ENCODE results near the gene SLC13A4. TPM values are rescaled to one million over a fixed set of nuclear protein-coding genes. Genes with fewer than 3 reads are reported as not detected.
A peak's percentile ranks its signal among the peaks of the same experiment; 100 is the strongest.

Gene SLC13A4
- total and polyA plus RNA-seq, 2 donors (not counting 1 experiment from before 2014, with no cell fraction given), result 0.32 to 0.50 TPM

GRCh38 chr7:135755351-135755753, 27.4 kb upstream of the SLC13A4 start:
- no peak overlapping the region for H3K9ac ChIP-seq (ENCODE audit: insufficient read depth, low read length)
- no peaks in the 10 kb centered on the region for H3K9me3 ChIP-seq (ENCODE audit: control insufficient read depth, insufficient read depth, low read depth, low read length)
- no peaks in the 10 kb centered on the region for H3K36me3 ChIP-seq (ENCODE audit: control insufficient read depth, insufficient read depth, low read length)
- H3K4me3 ChIP-seq (replicated peaks in 1 of 4; ENCODE audit: control extremely low read depth in 1 of 4, insufficient read depth in 1 of 4, low read depth in 3 of 4, low read length in 4 of 4), result no peak overlapping the region
- H3K4me1 ChIP-seq (ENCODE audit: control insufficient read depth, extremely low read depth, insufficient read depth, low read length), result peaks cover 2% of the 10 kb centered on the region
- no peaks in the 10 kb centered on the region for H3K79me2 ChIP-seq (ENCODE audit: control insufficient read depth, insufficient read depth, low read length)
- H4K20me1 ChIP-seq (ENCODE audit: control insufficient read depth, extremely low read depth, insufficient read depth, low read length), result no peaks in the 10 kb centered on the region
- no peaks in the 10 kb centered on the region for H3K27me3 ChIP-seq (ENCODE audit: control insufficient read depth, insufficient read depth, low read length)
- H3K4me2 ChIP-seq (ENCODE audit: extremely low read depth, insufficient read depth, low read length), result no peak overlapping the region
- no peak overlapping the region for H2AFZ ChIP-seq (ENCODE audit: low read length)
- no peak for DNase-seq (ENCODE audit: low read depth in 2 of 2)
- TF ChIP-seq, protein P1, sequence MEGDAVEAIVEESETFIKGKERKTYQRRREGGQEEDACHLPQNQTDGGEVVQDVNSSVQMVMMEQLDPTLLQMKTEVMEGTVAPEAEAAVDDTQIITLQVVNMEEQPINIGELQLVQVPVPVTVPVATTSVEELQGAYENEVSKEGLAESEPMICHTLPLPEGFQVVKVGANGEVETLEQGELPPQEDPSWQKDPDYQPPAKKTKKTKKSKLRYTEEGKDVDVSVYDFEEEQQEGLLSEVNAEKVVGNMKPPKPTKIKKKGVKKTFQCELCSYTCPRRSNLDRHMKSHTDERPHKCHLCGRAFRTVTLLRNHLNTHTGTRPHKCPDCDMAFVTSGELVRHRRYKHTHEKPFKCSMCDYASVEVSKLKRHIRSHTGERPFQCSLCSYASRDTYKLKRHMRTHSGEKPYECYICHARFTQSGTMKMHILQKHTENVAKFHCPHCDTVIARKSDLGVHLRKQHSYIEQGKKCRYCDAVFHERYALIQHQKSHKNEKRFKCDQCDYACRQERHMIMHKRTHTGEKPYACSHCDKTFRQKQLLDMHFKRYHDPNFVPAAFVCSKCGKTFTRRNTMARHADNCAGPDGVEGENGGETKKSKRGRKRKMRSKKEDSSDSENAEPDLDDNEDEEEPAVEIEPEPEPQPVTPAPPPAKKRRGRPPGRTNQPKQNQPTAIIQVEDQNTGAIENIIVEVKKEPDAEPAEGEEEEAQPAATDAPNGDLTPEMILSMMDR (conservative IDR thresholded peaks at IDR 0.05 in 1 of 2, IDR thresholded peaks at IDR 0.05 in 1 of 2; ENCODE audit: low read depth in 1 of 2, low read length in 2 of 2), result no peak
- TF ChIP-seq EZH2 (IDR thresholded peaks at IDR 0.05; ENCODE audit: low read length, missing control alignments), result no peak
- no peak overlapping the region for H3K27ac ChIP-seq (ENCODE audit: insufficient read depth, low read length)

- Histone ChIP-seq H2AFZ (ENCODE audit: low read length) (no peak overlapping the region), H3K4me1 (ENCODE audit: control insufficient read depth, extremely low read depth, insufficient read depth, low read length) (peaks cover 4% of the 10 kb centered on the region), H4K20me1 (ENCODE audit: control insufficient read depth, extremely low read depth, insufficient read depth, low read length) (no peaks in the 10 kb centered on the region), H3K9ac (ENCODE audit: insufficient read depth, low read length) (no peak overlapping the region), H3K27me3 (ENCODE audit: control insufficient read depth, insufficient read depth, low read length) (no peaks in the 10 kb centered on the region), H3K36me3 (ENCODE audit: control insufficient read depth, insufficient read depth, low read length) (no peaks in the 10 kb centered on the region), H3K79me2 (ENCODE audit: control insufficient read depth, insufficient read depth, low read length) (no peaks in the 10 kb centered on the region), H3K4me2 (ENCODE audit: extremely low read depth, insufficient read depth, low read length) (no peak overlapping the region), H3K9me3 (ENCODE audit: control insufficient read depth, insufficient read depth, low read depth, low read length) (no peaks in the 10 kb centered on the region), H3K4me3 (replicated peaks in 1 of 4; ENCODE audit: control extremely low read depth in 1 of 4, insufficient read depth in 1 of 4, low read depth in 3 of 4, low read length in 4 of 4) (no peak overlapping the region), H3K27ac (ENCODE audit: insufficient read depth, low read length) (no peak overlapping the region)
- TF ChIP-seq EZH2 (IDR thresholded peaks at IDR 0.05; ENCODE audit: low read length, missing control alignments), result no peak
- TF ChIP-seq, protein P1 (conservative IDR thresholded peaks at IDR 0.05 in 1 of 2, IDR thresholded peaks at IDR 0.05 in 1 of 2; ENCODE audit: low read depth in 1 of 2, low read length in 2 of 2), result no peak
- no peak for DNase-seq (ENCODE audit: low read depth in 2 of 2)
Observed at GRCh38 chr7:135753616-135754413, 25.8 kb upstream of the SLC13A4 start.

DNA sequence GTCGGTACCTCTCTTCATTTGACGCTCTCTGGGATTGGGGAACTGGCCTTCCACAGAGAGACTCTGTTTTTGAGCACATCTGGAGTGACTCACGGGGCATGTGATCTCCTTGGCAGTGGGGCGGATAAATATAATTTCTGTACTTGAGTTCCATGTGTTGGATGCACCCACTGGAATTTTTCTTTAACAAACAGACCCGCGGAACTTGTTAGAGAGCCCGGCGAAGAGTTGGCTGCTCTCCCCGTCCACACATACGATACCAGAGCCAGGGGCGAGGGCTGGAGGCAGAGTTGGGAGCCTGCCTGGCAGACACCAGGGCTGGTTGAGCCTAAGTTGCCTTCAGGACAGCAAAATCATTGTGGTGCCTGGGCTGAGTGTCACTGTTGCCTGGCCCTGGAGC, 20.8 kb upstream of the SLC13A4 start, which contains the start of gene FAM180A:
Gene FAM180A (minus strand): TSS at position 44 of the 400 bp plus-strand sequence. CDS start 233 bp downstream, outside the sequence.
- H3K4me3 ChIP-seq (replicated peaks in 1 of 4; ENCODE audit: control extremely low read depth in 1 of 4, insufficient read depth in 1 of 4, low read depth in 3 of 4, low read length in 4 of 4), result peak within 1 kb of the TSS; percentile 31 to 86 (median 54)

More for the DNA sequence above, 20.8 kb upstream of the SLC13A4 start, which contains the start of gene FAM180A:
- Histone ChIP-seq H3K79me2 (ENCODE audit: control insufficient read depth, insufficient read depth, low read length) (peaks cover 23% of the 10 kb centered on the region), H3K36me3 (ENCODE audit: control insufficient read depth, insufficient read depth, low read length) (no peaks in the 10 kb centered on the region), H4K20me1 (ENCODE audit: control insufficient read depth, extremely low read depth, insufficient read depth, low read length) (no peaks in the 10 kb centered on the region), H3K9me3 (ENCODE audit: control insufficient read depth, insufficient read depth, low read depth, low read length) (no peaks in the 10 kb centered on the region), H3K9ac (ENCODE audit: insufficient read depth, low read length) (no peak within 1 kb of the TSS), H2AFZ (ENCODE audit: low read length) (peak within 1 kb of the TSS; percentile 34), H3K4me1 (ENCODE audit: control insufficient read depth, extremely low read depth, insufficient read depth, low read length) (peaks cover 11% of the 10 kb centered on the region), H3K4me2 (ENCODE audit: extremely low read depth, insufficient read depth, low read length) (peak within 1 kb of the TSS; percentile 76), H3K27ac (ENCODE audit: insufficient read depth, low read length) (peak within 1 kb of the TSS; percentile 88), H3K27me3 (ENCODE audit: control insufficient read depth, insufficient read depth, low read length) (no peaks in the 10 kb centered on the region)
- DNase-seq (ENCODE audit: low read depth in 2 of 2), result peak; percentile 81 to 95
- TF ChIP-seq, protein P1 (conservative IDR thresholded peaks at IDR 0.05 in 1 of 2, IDR thresholded peaks at IDR 0.05 in 1 of 2; ENCODE audit: low read depth in 1 of 2, low read length in 2 of 2), result no peak
- TF ChIP-seq EZH2 (IDR thresholded peaks at IDR 0.05; ENCODE audit: low read length, missing control alignments), result no peak

All from fibroblast of lung (primary cell).